SK-N-SH (cell line): ENCODE measurements around the gene EXOC6. TPM values are rescaled to one million over a fixed set of nuclear protein-coding genes. Genes with fewer than 3 reads are reported as not detected.

Experiments used
- CTCF ChIA-PET: fragments of 300-600, 350-600 bp; formaldehyde crosslinking; extraction: SDS; loops from one replicate; lab custom pipeline; 2021; lab: Yijun Ruan, JAX
- POLR2A ChIA-PET: fragments of 350-600 bp; sonication (Branson Sonifier 250); formaldehyde crosslinking; extraction: SDS; loops from one replicate; lab custom pipeline; 2020; ENCODE audit warnings: antibody characterized with exemption, inconsistent platforms; lab: Yijun Ruan, JAX
- DNase-seq: peaks from one replicate; pipeline ENCODE4 v3.0.0; 2012
- H2AFZ ChIP-seq: fragments of 200-600 bp; sonication (generic); 2 replicates; pipeline ENCODE4 v1.8.1; 2016; ENCODE audit warnings: antibody characterized with exemption, mild to moderate bottlenecking, low read depth
- H3F3A ChIP-seq: fragments of 200-600 bp; sonication (generic); replicated peaks from 2 replicates; pipeline ENCODE3; 2016; ENCODE audit warnings: antibody characterized with exemption, mild to moderate bottlenecking; ENCODE audit not compliant: insufficient read depth
- H3K27ac ChIP-seq, 2 experiments: fragments of 200-500 bp in 1 of 2; fragments of 200-600 bp in 1 of 2; sonication (Bioruptor generic) in 1 of 2; sonication (generic), shearing (Covaris generic) in 1 of 2; 2 replicates each; pipeline versions ENCODE4 v1.5.1 to v1.6.1; 2014 to 2016; ENCODE audit warnings: low read depth in 2 of 2, inconsistent platforms in 1 of 2, low read length in 1 of 2, mild to moderate bottlenecking in 1 of 2, mixed read lengths in 1 of 2
- H3K27me3 ChIP-seq: fragments of 200-600 bp; sonication (generic), shearing (Covaris generic); 2 replicates; pipeline ENCODE4 v1.6.1; 2016; ENCODE audit warnings: mixed run types; ENCODE audit not compliant: insufficient read depth
- H3K36me3 ChIP-seq, 2 experiments: fragments of 200-500 bp in 1 of 2; fragments of 200-600 bp in 1 of 2; sonication (Bioruptor generic) in 1 of 2; sonication (generic) in 1 of 2; replicated peaks in 1 of 2; 2 replicates each; pipeline versions ENCODE3 to v1.5.1; 2014 to 2016; ENCODE audit warnings: low read length in 1 of 2, mild to moderate bottlenecking in 1 of 2; ENCODE audit not compliant: insufficient read depth in 2 of 2, control insufficient read depth in 1 of 2
- H3K4me1 ChIP-seq, 2 experiments: fragments of 200-500 bp in 1 of 2; fragments of 200-600 bp in 1 of 2; sonication (Bioruptor generic) in 1 of 2; sonication (generic), shearing (Covaris generic) in 1 of 2; 2 replicates each; pipeline versions ENCODE4 v1.5.1 to v1.6.1; 2014 to 2016; ENCODE audit warnings: low read depth in 1 of 2, low read length in 1 of 2, mixed run types in 1 of 2; ENCODE audit not compliant: insufficient read depth in 2 of 2, control insufficient read depth in 1 of 2
- H3K4me2 ChIP-seq: fragments of 200-600 bp; sonication (generic), shearing (Covaris generic); 2 replicates; pipeline ENCODE4 v1.6.1; 2017; ENCODE audit warnings: mixed run types
- H3K4me3 ChIP-seq, 2 experiments: fragments of 200-500 bp in 1 of 2; fragments of 200-600 bp in 1 of 2; sonication (Bioruptor generic) in 1 of 2; sonication (generic), shearing (Covaris generic) in 1 of 2; 2 replicates each; pipeline versions ENCODE4 v1.5.1 to v1.8.1; 2014 to 2016; ENCODE audit warnings: low read depth in 2 of 2, inconsistent platforms in 1 of 2, low read length in 1 of 2, mild to moderate bottlenecking in 1 of 2, mixed read lengths in 1 of 2, moderate library complexity in 1 of 2
- H3K79me2 ChIP-seq: fragments of 200-600 bp; sonication (generic); 2 replicates; pipeline ENCODE4 v1.8.1; 2017; ENCODE audit warnings: mild to moderate bottlenecking; ENCODE audit not compliant: insufficient read depth
- H3K9ac ChIP-seq: fragments of 200-600 bp; sonication (generic); 2 replicates; pipeline ENCODE4 v1.6.1; 2017; ENCODE audit warnings: mixed run types
- H3K9me2 ChIP-seq: fragments of 200-600 bp; sonication (generic); 2 replicates; pipeline ENCODE4 v1.6.1; 2017; ENCODE audit warnings: mixed run types
- H3K9me3 ChIP-seq: fragments of 200-600 bp; sonication (generic); 2 replicates; pipeline ENCODE4 v1.6.1; 2017; ENCODE audit warnings: mixed run types, mild to moderate bottlenecking, moderate library complexity
- H4K20me1 ChIP-seq: fragments of 200-600 bp; sonication (generic); 2 replicates; pipeline ENCODE4 v1.6.1; 2017; ENCODE audit warnings: mild to moderate bottlenecking, mixed run types; ENCODE audit not compliant: insufficient read depth
- EP300 ChIP-seq, 2 experiments: IDR thresholded peaks; 2 replicates each; pipeline versions ENCODE4 v1.4.0 to v1.6.1; 2012; ENCODE audit warnings: borderline replicate concordance in 1 of 2, low read depth in 1 of 2, low read length in 1 of 2
- FOSL2 ChIP-seq: IDR thresholded peaks from 2 replicates; pipeline ENCODE4 v1.4.0; 2012; ENCODE audit warnings: low read depth, mild to moderate bottlenecking, moderate library complexity, borderline replicate concordance
- FOXJ3 ChIP-seq: sonication (generic); formaldehyde crosslinking; IDR thresholded peaks from 2 replicates; pipeline ENCODE4 v1.5.1; 2020; ENCODE audit warnings: mild to moderate bottlenecking, missing genetic modification reagents
- GABPA ChIP-seq: IDR thresholded peaks from 2 replicates; pipeline ENCODE4 v1.4.0; 2012; ENCODE audit warnings: low read depth, mild to moderate bottlenecking
- GATA2 ChIP-seq: sonication (generic); formaldehyde crosslinking; IDR thresholded peaks from 2 replicates; pipeline ENCODE4 v1.5.0; 2020; ENCODE audit warnings: mild to moderate bottlenecking, missing genetic modification reagents
- MAX ChIP-seq: IDR thresholded peaks from 2 replicates; pipeline ENCODE4 v1.4.0; 2012; ENCODE audit warnings: low read depth
- MXI1 ChIP-seq: IDR thresholded peaks from 2 replicates; pipeline ENCODE4 v1.6.1; 2012; ENCODE audit warnings: mild to moderate bottlenecking, low read depth, low read length, improper control_type of control experiment
- NFIC ChIP-seq: IDR thresholded peaks from 2 replicates; pipeline ENCODE4 v1.4.0; 2012; ENCODE audit warnings: borderline replicate concordance
- NRF1 ChIP-seq: IDR thresholded peaks from 2 replicates; pipeline ENCODE4 v1.6.1; 2012; ENCODE audit warnings: low read depth, mild to moderate bottlenecking, low read length
- POLR2AphosphoS5 ChIP-seq: IDR thresholded peaks from 2 replicates; pipeline ENCODE4 v1.6.1; 2012; ENCODE audit warnings: low read depth, low read length
- RAD21 ChIP-seq: IDR thresholded peaks from 2 replicates; pipeline ENCODE4 v1.6.1; 2012; ENCODE audit warnings: mild to moderate bottlenecking, low read length
- RCOR1 ChIP-seq: fragments of 150-350 bp; IDR thresholded peaks from 2 replicates; pipeline ENCODE4 v1.6.1; 2017; ENCODE audit warnings: antibody characterized with exemption, low read length
- RXRA ChIP-seq: IDR thresholded peaks from 2 replicates; pipeline ENCODE4 v1.4.0; 2012; ENCODE audit warnings: low read depth, mild to moderate bottlenecking, borderline replicate concordance
- TAF1 ChIP-seq: IDR thresholded peaks from 2 replicates; pipeline ENCODE4 v1.6.1; 2012; ENCODE audit warnings: low read depth, mild to moderate bottlenecking, low read length, moderate library complexity, borderline replicate concordance
- YY1 ChIP-seq: IDR thresholded peaks from 2 replicates; pipeline ENCODE4 v1.4.0; 2012; ENCODE audit warnings: low read depth, mild to moderate bottlenecking
- WGBS: methylation state at CpG from one replicate; pipeline ENCODE4 v1.1.6; 2017; ENCODE audit warnings: low lambda C conversion rate; 5-methylcytosine and 5-hydroxymethylcytosine counted together
- polyA plus RNA-seq, 3 experiments: library from polyadenylated mRNA; depleted of rRNA; stranded (reverse); fragments of >200 nt; gene quantifications; 2 replicates each; pipeline ENCODE4 v1.2.3, GENCODE V29; 2012
- TF ChIP-seq, protein P1 (sequence below): IDR thresholded peaks from 2 replicates; pipeline ENCODE4 v1.4.0; 2012; ENCODE audit warnings: low read depth, borderline replicate concordance
- TF ChIP-seq, protein P2 (sequence below): IDR thresholded peaks from 2 replicates; pipeline ENCODE4 v1.4.0; 2012; ENCODE audit warnings: low read depth, borderline replicate concordance
- TF ChIP-seq, protein P3 (sequence below): fragments of 200-600 bp; sonication (generic); IDR thresholded peaks from 2 replicates; pipeline ENCODE4 v1.6.1; 2017; ENCODE audit warnings: antibody characterized with exemption, mild to moderate bottlenecking, moderate library complexity

The EXOC6 gene
- polyA plus RNA-seq, 1 of the 3 experiments (the other 2 are of a cell fraction), result 2.3 TPM

DNA sequence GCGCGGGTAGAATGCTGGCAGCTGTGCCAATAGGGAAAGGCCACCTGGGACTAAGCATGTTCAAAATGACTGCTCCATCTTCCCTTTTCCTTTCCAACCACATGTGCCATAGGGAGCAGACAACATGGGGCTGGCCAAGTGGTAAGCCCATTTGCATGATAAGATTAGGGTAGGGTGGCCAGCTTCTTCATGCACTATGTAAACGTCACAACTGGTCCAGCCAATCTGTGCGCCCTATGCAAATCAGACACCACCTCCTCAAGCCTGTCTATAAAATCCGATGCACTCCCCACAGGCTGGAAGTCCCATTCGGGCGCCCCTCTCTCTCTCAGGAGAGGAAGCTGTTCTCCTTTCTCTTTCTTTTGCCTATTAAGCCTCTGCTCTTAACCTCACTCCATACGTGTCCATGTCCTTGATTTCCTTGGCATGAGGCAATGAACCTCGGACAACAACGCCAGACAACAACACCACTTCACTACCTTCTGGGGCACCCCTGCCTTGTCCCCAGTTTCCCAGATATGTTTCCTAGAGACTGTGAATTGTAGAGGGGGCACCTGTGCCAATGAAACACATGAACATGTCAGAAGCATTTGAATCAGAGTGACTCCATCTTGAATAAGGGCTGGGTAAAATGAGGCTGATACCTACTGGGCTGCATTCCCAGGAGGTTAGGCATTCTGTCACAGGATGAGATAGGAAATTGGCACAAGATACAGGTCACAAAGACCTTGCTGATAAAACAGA, 19.1 kb upstream of the EXOC6 start:
- H3K4me3 ChIP-seq, result no peak overlapping the region
- H3K9me3 ChIP-seq, result no peaks in the 10 kb centered on the region
- no peak overlapping the region for H2AFZ ChIP-seq
- no peaks in the 10 kb centered on the region for H3K79me2 ChIP-seq
- 94% methylated on average over 10 of the region's 10 CpGs for WGBS
- ChIA-PET POLR2A (no interaction called here), CTCF (interaction anchor here (1.0 kb wide), 1 partner anchor 14 kb away, joined by 3 read pairs; no protein-coding TSS in a partner anchor)
- DNase-seq, result no peak
- H3K36me3 ChIP-seq, result no peaks in the 10 kb centered on the region
- H3F3A ChIP-seq, result no peaks in the 10 kb centered on the region
- H3K27ac ChIP-seq, result no peak overlapping the region
- no peaks in the 10 kb centered on the region for H4K20me1 ChIP-seq
- no peak overlapping the region for H3K4me2 ChIP-seq
- 0 out of 4 replicates have a peak, but pooled peaks cover 0 to 4% of the 10 kb centered on the region in 2 experiments for H3K4me1 ChIP-seq
- no peak for TF ChIP-seq POLR2AphosphoS5
- H3K9me2 ChIP-seq, result no peaks in the 10 kb centered on the region
- no peaks in the 10 kb centered on the region for H3K27me3 ChIP-seq
- H3K9ac ChIP-seq, result no peak overlapping the region

GRCh38 chr10:92829786-92830377, 18.4 kb upstream of the EXOC6 start:
- no peak for DNase-seq
- Histone ChIP-seq H3K4me2 (no peak overlapping the region), H4K20me1 (no peaks in the 10 kb centered on the region), H3K4me3 (no peak overlapping the region), H3K9me3 (no peaks in the 10 kb centered on the region), H3K4me1 (peaks cover 0 to 11% of the 10 kb centered on the region in 2 experiments; a peak in 1 of 4 replicates), H3K9ac (no peak overlapping the region), H3K27me3 (no peaks in the 10 kb centered on the region), H2AFZ (no peak overlapping the region), H3F3A (no peaks in the 10 kb centered on the region), H3K79me2 (no peaks in the 10 kb centered on the region)
- 86% methylated on average over 4 of the region's 4 CpGs for WGBS
- CTCF ChIA-PET, result interaction anchor here (1.4 kb wide), 1 partner anchor 13 kb away, joined by 3 read pairs; no protein-coding TSS in a partner anchor
- POLR2A ChIA-PET, result no interaction called here
- TF ChIP-seq MAX (no peak), FOXJ3 (CRISPR knock-in tag) (no peak), YY1 (no peak), POLR2AphosphoS5 (no peak), FOSL2 (no peak), GABPA (no peak), RAD21 (no peak), TAF1 (no peak), RCOR1 (no peak), MXI1 (no peak), NRF1 (no peak), GATA2 (no peak), NFIC (no peak), RXRA (no peak), EP300 (IDR thresholded peaks at IDR 0.05; ENCODE audit: borderline replicate concordance in 1 of 2, low read depth in 1 of 2, low read length in 1 of 2) (no peak)
- TF ChIP-seq, protein P1, sequence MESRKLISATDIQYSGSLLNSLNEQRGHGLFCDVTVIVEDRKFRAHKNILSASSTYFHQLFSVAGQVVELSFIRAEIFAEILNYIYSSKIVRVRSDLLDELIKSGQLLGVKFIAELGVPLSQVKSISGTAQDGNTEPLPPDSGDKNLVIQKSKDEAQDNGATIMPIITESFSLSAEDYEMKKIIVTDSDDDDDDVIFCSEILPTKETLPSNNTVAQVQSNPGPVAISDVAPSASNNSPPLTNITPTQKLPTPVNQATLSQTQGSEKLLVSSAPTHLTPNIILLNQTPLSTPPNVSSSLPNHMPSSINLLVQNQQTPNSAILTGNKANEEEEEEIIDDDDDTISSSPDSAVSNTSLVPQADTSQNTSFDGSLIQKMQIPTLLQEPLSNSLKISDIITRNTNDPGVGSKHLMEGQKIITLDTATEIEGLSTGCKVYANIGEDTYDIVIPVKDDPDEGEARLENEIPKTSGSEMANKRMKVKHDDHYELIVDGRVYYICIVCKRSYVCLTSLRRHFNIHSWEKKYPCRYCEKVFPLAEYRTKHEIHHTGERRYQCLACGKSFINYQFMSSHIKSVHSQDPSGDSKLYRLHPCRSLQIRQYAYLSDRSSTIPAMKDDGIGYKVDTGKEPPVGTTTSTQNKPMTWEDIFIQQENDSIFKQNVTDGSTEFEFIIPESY, result no peak
- TF ChIP-seq, protein P2, sequence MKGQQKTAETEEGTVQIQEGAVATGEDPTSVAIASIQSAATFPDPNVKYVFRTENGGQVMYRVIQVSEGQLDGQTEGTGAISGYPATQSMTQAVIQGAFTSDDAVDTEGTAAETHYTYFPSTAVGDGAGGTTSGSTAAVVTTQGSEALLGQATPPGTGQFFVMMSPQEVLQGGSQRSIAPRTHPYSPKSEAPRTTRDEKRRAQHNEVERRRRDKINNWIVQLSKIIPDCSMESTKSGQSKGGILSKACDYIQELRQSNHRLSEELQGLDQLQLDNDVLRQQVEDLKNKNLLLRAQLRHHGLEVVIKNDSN, result no peak
- TF ChIP-seq, protein P3, sequence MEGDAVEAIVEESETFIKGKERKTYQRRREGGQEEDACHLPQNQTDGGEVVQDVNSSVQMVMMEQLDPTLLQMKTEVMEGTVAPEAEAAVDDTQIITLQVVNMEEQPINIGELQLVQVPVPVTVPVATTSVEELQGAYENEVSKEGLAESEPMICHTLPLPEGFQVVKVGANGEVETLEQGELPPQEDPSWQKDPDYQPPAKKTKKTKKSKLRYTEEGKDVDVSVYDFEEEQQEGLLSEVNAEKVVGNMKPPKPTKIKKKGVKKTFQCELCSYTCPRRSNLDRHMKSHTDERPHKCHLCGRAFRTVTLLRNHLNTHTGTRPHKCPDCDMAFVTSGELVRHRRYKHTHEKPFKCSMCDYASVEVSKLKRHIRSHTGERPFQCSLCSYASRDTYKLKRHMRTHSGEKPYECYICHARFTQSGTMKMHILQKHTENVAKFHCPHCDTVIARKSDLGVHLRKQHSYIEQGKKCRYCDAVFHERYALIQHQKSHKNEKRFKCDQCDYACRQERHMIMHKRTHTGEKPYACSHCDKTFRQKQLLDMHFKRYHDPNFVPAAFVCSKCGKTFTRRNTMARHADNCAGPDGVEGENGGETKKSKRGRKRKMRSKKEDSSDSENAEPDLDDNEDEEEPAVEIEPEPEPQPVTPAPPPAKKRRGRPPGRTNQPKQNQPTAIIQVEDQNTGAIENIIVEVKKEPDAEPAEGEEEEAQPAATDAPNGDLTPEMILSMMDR, result no peak
- TF ChIP-seq, all 33 proteins: peak for 0
- no peak overlapping the region for H3K27ac ChIP-seq
- no peaks in the 10 kb centered on the region for H3K9me2 ChIP-seq
- H3K36me3 ChIP-seq, result no peaks in the 10 kb centered on the region
